Calu3 (cell line): ENCODE measurements around the gene P2RY12. TPM values are rescaled to one million over a fixed set of nuclear protein-coding genes. Genes with fewer than 3 reads are reported as not detected.

Source experiments
- BruUV-seq: library from RNA; stranded (reverse); fragments of 400-500 nt; replicated peaks from 2 replicates; lab custom pipeline; 2021; lab: Mats Ljungman, UMichigan
- CTCF ChIA-PET: fragments of 300-600 bp; sonication (Branson Sonifier 250); formaldehyde crosslinking; loops from one replicate; lab custom pipeline; 2022; ENCODE audit warnings: antibody characterized with exemption; lab: Charles Lee
- DNase-seq: peaks from one replicate; pipeline ENCODE4 v3.0.0; 2022
- H3K27ac Mint-ChIP-seq: one replicate; pipeline ENCODE4 v1.8.0; 2022; ENCODE audit warnings: mixed read lengths; ENCODE audit not compliant: unreplicated experiment
- H3K27me3 Mint-ChIP-seq: one replicate; pipeline ENCODE4 v1.8.0; 2022; ENCODE audit warnings: mixed read lengths; ENCODE audit not compliant: unreplicated experiment
- H3K36me3 Mint-ChIP-seq: one replicate; pipeline ENCODE4 v1.8.0; 2022; ENCODE audit warnings: mild to moderate bottlenecking, moderate library complexity, mixed read lengths; ENCODE audit not compliant: insufficient read depth, unreplicated experiment
- H3K4me1 Mint-ChIP-seq: one replicate; pipeline ENCODE4 v1.8.0; 2022; ENCODE audit warnings: mild to moderate bottlenecking, low read depth, mixed read lengths; ENCODE audit not compliant: unreplicated experiment
- H3K4me3 Mint-ChIP-seq: one replicate; pipeline ENCODE4 v1.8.0; 2022; ENCODE audit warnings: mild to moderate bottlenecking, low read depth, moderate library complexity, mixed read lengths; ENCODE audit not compliant: unreplicated experiment
- H3K9me3 Mint-ChIP-seq: one replicate; pipeline ENCODE4 v1.8.0; 2022; ENCODE audit warnings: low read depth, mixed read lengths; ENCODE audit not compliant: unreplicated experiment
- CTCF ChIP-seq: fragments of 200-600 bp; IDR thresholded peaks from one replicate; pipeline ENCODE4 v1.8.0; 2022; ENCODE audit warnings: antibody characterized with exemption; ENCODE audit not compliant: unreplicated experiment
- intact Hi-C: fragments of 100-400 bp; cut with micrococcal nuclease; formaldehyde crosslinking; loops from one replicate; pipeline ENCODE4 v1.10.0; 2022; ENCODE audit not compliant: unreplicated experiment
- total RNA-seq: library from RNA; stranded (reverse); gene quantifications from 2 replicates; pipeline ENCODE4 v1.2.3, GENCODE V29; 2022

P2RY12 gene
- total RNA-seq, 1 experiment from 2014 or later: not detected

DNA sequence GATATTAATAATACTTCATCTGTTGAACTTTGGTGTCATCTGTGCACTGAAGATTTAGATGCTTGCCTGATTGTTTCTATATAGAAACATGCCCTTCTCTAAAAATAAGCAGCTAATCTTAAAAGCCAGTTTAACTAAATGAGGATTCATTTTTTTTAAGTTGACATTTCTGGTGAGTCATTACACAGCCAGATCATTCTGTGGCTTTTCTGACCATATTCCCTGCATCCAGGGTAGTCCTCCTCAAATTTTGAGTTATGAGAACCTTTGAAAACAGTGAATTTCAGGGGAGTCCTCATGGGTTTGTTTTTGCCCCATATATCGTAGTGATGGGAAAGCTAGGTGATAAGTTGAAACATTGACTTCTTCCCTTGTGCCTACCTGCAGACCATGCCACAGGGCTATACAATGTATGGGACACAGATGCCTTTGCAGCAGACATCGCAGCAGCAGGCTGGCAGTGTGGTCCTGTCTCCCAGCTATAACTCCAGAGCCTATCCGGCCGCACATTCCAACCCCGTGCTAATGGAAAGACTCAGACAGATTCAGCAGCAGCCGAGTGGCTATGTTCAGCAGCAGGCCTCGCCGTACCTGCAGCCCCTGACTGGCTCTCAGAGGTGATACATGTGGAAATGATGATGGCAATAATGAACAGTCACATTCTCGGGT, 26.5 kb upstream of the P2RY12 start:
- Mint-ChIP-seq H3K4me1 (no peaks in the 10 kb centered on the region), H3K27ac (no peak overlapping the region), H3K9me3 (no peaks in the 10 kb centered on the region), H3K36me3 (no peaks in the 10 kb centered on the region), H3K27me3 (no peaks in the 10 kb centered on the region), H3K4me3 (no peak overlapping the region)
- intact Hi-C loops: no loop called here
- no TSS peak for BruUV-seq
- no peak for TF ChIP-seq CTCF
- CTCF ChIA-PET: no interaction called here
- no peak for DNase-seq

GRCh38 chr3:151407928-151408327, 23.4 kb upstream of the P2RY12 start:
- H3K9me3 Mint-ChIP-seq: no peaks in the 10 kb centered on the region
- no peaks in the 10 kb centered on the region for H3K4me1 Mint-ChIP-seq
- intact Hi-C loops: no loop called here
- no peak overlapping the region for H3K27ac Mint-ChIP-seq
- H3K4me3 Mint-ChIP-seq: no peak overlapping the region
- no peaks in the 10 kb centered on the region for H3K36me3 Mint-ChIP-seq
- no peak for DNase-seq
- no peaks in the 10 kb centered on the region for H3K27me3 Mint-ChIP-seq
- TF ChIP-seq CTCF: no peak
- no TSS peak for BruUV-seq
- CTCF ChIA-PET: interaction anchor here (0.6 kb wide), 1 partner anchor 760 kb away, joined by 4 read pairs; no protein-coding TSS in a partner anchor

GRCh38 chr3:151404316-151404715, 19.8 kb upstream of the P2RY12 start:
- no peaks in the 10 kb centered on the region for H3K27me3 Mint-ChIP-seq
- no peaks in the 10 kb centered on the region for H3K9me3 Mint-ChIP-seq
- no peak for TF ChIP-seq CTCF
- CTCF ChIA-PET: no interaction called here
- BruUV-seq: no TSS peak
- no peak overlapping the region for H3K4me3 Mint-ChIP-seq
- H3K36me3 Mint-ChIP-seq: no peaks in the 10 kb centered on the region
- no peak for DNase-seq
- intact Hi-C loops: no loop called here
- H3K27ac Mint-ChIP-seq: no peak overlapping the region
- H3K4me1 Mint-ChIP-seq: no peaks in the 10 kb centered on the region

DNA sequence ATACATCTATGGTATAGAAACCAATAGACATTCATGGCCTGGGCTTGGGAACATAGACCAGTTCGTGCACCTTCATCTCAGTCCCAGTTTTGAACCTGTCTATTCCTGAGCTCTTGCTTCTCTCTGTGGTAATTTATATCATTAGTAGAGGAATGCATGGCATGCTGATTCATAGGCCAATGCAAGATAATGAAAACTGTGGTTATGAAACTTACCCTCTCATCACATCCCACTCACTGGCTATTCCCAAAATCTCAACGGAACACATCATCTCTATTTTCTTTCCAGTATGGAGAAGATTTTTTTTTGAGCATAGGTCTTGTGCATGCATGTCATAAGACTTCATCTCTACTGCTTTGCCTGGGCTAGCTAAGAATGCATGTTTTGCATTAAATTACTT, 18.7 kb upstream of the P2RY12 start:
- no peak for TF ChIP-seq CTCF
- no peak for DNase-seq
- Mint-ChIP-seq H3K27me3 (no peaks in the 10 kb centered on the region), H3K4me1 (no peaks in the 10 kb centered on the region), H3K9me3 (no peaks in the 10 kb centered on the region), H3K27ac (no peak overlapping the region), H3K36me3 (no peaks in the 10 kb centered on the region), H3K4me3 (no peak overlapping the region)
- CTCF ChIA-PET: interaction anchor here (0.6 kb wide), 1 partner anchor 221 kb away, joined by 4 read pairs; no protein-coding TSS in a partner anchor
- intact Hi-C loops: no loop called here
- BruUV-seq: no TSS peak
